SK-N-MC (cell line): ENCODE results near the gene SRGAP3.

Source experiments
- EZH2 ChIP-seq: fragments of 200-600 bp; sonication (generic); IDR thresholded peaks from one replicate; pipeline ENCODE4 v1.6.1; 2017; ENCODE audit warnings: antibody characterized with exemption
- FOXP2 ChIP-seq: optimal IDR thresholded peaks from 2 replicates; pipeline ENCODE3; 2011; ENCODE audit warnings: mild to moderate bottlenecking, moderate library complexity; ENCODE audit not compliant: insufficient read depth; ENCODE audit errors: extremely low read length, control extremely low read depth
- POLR2AphosphoS5 ChIP-seq: IDR thresholded peaks from 2 replicates; pipeline ENCODE4 v1.6.1; 2012; ENCODE audit warnings: mild to moderate bottlenecking, low read depth, low read length, borderline replicate concordance

- no peak for TF ChIP-seq EZH2
- no peak for TF ChIP-seq POLR2AphosphoS5
- no peak for TF ChIP-seq FOXP2
Observed at GRCh38 chr3:8993331-8993730, 256.1 kb downstream of the SRGAP3 start.
